GM18951 (cell line): ENCODE results near the gene ETFDH.
A peak's percentile ranks its signal among the peaks of the same experiment; 100 is the strongest.
"Not testable (repeated sequence)": the region's sequence is repeated elsewhere in the genome, so short reads cannot be mapped to it uniquely, and the experiment has no call there.

Experiments used
- POLR2A ChIP-seq: IDR thresholded peaks from 4 replicates; pipeline ENCODE4 v1.6.1; 2011; ENCODE audit warnings: mild to moderate bottlenecking; ENCODE audit not compliant: insufficient read length, insufficient read depth; ENCODE audit errors: extremely low read depth
- in situ Hi-C: fragments of 300-500 bp; cut with MboI; formaldehyde crosslinking; loops from one replicate; pipeline ENCODE4 v1.12.0; 2022; ENCODE audit warnings: low sequenced_read_pairs, mixed read lengths, inconsistent platforms; ENCODE audit not compliant: unreplicated experiment

ETFDH gene

DNA sequence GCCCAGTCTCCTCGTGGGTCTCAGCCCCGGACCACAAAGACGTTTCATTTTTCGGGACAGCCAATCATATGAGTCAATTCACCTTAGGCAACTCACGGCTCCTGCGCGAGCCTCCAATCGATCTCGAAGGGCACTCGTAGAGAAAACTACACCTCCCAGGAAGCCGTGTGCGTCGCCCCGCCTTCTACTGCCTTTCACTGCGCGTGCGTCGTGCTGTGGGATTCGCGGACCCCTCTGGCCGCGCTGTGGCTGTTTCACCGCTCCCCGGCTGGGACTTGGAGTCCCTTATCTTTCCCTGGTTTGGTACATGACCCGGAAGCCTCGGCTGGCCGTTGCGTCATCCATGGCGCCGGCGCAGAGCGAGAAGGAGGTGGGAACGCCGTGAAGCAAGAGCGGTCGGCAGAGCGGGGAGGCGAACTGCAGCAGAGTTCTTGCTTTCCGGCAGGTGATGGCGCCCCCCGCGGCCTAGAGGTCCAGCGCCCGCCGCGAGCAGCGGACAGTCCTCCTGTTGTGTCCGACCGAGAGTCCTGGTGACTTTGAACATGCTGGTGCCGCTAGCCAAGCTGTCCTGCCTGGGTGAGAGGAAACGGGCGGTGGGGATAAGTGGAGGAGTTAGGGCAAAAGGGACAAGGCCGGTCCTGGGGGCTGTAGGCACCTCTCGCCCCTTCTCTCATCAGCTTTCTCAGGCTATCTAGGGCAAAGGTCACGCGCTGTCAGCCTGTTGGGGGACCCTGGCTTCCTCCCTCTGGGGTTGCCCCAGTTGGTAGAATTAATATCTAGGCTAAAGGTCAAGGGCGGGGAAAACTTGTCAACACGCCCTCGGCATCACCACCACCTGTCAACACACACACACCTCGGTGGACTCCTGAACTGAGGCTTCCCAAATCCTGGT, at the start of gene ETFDH:
TSS of gene ETFDH (plus strand) at position 382 of the 892 bp plus-strand sequence. CDS start at position 543, 161 bp downstream.
- in situ Hi-C loops = no loop called here
- peak; percentile 41 for TF ChIP-seq POLR2A

DNA sequence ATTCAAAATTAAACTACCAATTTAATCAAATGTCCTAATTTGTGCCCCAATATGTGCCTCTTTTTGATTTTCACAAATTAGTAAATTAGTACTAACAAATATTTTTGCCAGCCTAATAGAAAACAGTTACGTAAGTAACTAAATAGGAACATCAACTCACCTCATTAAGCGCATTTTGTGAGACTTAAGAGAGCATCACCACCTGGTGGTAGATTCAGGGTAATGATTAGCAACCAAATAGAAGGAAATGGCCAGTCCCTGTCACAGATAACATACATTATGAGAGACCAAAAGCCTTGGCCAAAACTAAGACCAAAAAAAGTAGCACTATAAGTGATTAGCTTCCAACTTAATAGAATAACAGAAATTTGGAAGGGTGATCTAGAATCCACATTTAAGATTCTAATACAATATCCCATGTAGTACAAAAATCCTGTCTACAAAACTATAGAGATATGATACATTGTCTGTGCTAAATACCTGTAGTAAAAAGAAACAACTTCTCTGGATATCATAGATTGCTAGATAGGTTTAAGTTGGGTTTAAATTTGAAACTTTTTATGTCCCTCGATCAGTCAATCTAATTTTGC, 47.1 kb upstream of the ETFDH start:
- in situ Hi-C loops = loop anchor here (10.0 kb wide), 1 partner anchor 360 kb away; no protein-coding TSS in a partner anchor
- TF ChIP-seq POLR2A = no peak

DNA sequence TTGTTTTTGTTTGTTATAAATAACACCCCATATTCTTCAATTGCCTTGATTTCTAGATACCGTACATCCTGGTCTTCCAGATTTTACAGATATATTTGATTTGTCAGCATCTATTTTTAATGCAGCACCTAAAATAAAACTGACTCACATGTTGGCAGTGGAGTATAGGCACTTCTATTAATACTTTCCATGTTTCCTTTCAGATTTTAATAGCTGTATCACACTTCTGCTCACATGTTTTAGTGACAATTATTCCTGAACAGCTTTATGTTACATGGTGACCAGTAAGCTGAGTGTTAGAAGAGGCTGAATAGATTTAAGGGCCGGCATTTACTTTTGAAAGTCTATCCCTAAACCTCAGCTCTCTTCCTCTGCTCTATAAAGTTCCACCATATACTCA, 46.6 kb upstream of the ETFDH start:
- no peak for TF ChIP-seq POLR2A
- in situ Hi-C loops = loop anchor here (10.0 kb wide), 1 partner anchor 361 kb away; no protein-coding TSS in a partner anchor

DNA sequence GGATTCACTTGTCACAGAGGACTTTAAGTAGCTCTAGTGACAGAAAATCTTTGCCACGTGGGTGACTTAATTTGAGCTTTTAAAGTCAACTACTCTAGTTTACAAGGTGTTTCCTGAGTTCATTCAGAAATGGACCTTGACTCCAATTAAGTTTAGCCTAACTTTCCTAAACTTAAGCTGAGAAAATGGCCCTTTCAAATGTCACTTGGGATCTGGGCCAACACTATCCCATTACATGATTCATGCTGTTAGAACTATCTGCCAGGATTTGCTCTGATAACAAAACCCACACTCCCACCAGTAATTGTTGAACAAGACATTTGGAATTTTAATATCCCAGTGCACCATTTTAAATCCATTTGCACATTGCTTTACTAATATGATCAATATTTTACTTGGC, 41.2 kb upstream of the ETFDH start:
- TF ChIP-seq POLR2A = no peak
- in situ Hi-C loops = no loop called here

DNA sequence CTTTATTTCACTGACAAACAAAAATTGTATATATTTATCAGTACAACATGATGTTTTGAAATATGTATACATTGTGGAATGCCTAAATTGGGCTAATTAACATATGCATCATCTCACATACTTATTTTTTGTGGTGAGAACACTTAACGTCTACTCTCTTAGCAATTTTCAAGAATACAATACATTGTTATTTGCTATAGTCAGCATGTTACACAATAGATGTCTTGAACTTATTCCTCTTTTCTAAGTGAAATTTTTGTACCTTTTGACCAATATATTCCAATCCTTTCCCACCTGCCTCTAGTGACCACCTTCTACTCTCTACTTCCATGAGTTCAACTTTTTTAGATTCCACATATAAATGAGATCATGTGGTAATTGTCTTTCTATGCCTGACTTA, 35.5 kb upstream of the ETFDH start:
- in situ Hi-C loops = no loop called here
- TF ChIP-seq POLR2A = no peak

DNA sequence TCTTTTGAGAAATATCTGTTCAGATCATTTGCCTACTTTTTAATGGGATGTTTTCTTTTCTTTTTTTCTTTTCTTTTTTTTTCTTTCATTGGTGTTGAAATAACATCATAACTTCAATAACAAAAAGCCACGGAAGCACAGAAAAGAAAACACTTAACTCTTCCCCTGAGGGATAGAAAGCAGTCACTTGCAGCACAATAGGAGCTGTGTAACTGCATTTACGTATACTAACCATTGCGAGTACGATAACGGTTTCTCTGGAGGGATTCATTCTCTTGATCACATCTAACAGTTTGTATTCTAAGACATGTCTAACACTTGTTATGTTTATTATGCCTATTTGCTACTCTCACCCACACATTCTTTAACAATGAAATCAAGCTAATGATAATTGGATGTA, 27.7 kb upstream of the ETFDH start:
- in situ Hi-C loops = no loop called here
- TF ChIP-seq POLR2A = no peak

DNA sequence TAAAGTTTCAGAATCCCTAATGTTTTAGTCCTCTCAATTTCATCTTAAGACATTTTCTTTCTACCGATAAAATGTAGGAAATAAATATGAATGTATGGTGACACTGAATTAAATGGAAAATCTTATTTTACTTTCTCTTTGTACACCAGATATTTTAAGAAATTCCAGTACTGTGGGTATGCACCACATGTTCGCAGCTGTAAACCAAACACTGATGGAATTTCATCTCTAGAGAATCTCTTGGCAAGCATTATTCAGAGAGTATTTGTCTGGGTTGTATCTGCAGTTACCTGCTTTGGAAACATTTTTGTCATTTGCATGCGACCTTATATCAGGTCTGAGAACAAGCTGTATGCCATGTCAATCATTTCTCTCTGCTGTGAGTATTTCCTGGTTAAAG, 27.3 kb upstream of the ETFDH start:
- no peak for TF ChIP-seq POLR2A
- in situ Hi-C loops = no loop called here

- TF ChIP-seq POLR2A = no peak
- in situ Hi-C loops = no loop called here
Observed at GRCh38 chr4:158649111-158649680, 22.9 kb upstream of the ETFDH start.

GRCh38 chr4:158652920-158653319, 19.2 kb upstream of the ETFDH start:
- in situ Hi-C loops = no loop called here
- TF ChIP-seq POLR2A = no peak

DNA sequence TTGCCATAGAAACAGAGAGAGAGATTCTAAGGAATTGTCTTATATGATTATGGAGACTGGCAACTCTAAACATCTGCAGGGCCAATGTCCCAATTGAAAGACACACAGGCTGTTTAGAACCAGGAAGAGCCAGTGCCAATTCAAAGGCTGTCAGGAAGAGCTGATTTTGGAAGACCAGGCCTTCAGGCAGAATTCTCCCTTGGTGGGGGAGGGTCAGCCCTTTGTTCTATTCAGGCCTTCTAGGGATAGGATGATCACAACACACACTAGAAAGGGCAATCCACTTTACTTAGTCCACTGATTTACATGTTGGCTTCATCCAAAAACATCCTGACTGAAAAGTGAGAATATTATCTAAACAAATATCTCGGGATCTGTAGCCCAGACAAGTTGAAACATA, 15.7 kb upstream of the ETFDH start:
- TF ChIP-seq POLR2A = no peak

DNA sequence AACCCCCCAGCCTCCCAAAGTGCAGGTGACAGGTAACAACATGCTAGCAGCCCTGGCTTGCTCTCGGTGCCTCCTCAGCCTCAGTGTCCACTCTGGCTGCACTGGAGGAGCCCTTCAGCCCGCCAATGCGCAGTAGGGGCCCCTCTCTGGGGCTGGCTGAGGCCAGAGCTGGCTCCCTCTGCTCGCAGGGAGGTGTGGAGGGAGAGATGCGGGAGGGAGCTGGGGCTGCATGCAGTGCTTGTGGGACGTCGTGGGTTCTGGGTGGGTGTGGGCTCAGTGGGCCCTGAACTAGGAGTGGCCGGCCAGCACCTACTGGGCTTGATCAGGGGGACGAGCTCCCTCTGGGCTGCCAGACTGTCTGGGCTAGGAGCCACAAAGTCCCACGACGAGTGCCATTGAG, 14.8 kb upstream of the ETFDH start:
- in situ Hi-C loops = no loop called here
- TF ChIP-seq POLR2A = no peak

More for the DNA sequence above, 15.7 kb upstream of the ETFDH start:
- in situ Hi-C loops = no loop called here

- in situ Hi-C loops = not testable (repeated sequence)
Observed at GRCh38 chr4:158663255-158663654, 8.8 kb upstream of the ETFDH start.

- in situ Hi-C loops = not testable (repeated sequence)
Observed at GRCh38 chr4:158663707-158664625, 8.1 kb upstream of the ETFDH start.
